ENCODE measurements around the gene RAB3IP.

The RAB3IP gene

GRCh38 chr12:69738351-69739286, at the start of gene RAB3IP:
Gene RAB3IP (plus strand): TSS chr12:69738860. CDS start chr12:69755409, 16,549 bp downstream.
- DNase-seq (ENCODE audit: extremely low read depth in 1 of 2, low read depth in 1 of 2), result peak; percentile 81 to 86

GRCh38 chr12:69689638-69690037, 49.0 kb upstream of the RAB3IP start:
- no peak for DNase-seq (ENCODE audit: extremely low read depth in 1 of 2, low read depth in 1 of 2)

GRCh38 chr12:69694123-69694522, 44.5 kb upstream of the RAB3IP start:
- no peak for DNase-seq (ENCODE audit: extremely low read depth in 1 of 2, low read depth in 1 of 2)

- no peak for DNase-seq (ENCODE audit: extremely low read depth in 1 of 2, low read depth in 1 of 2)
Observed at GRCh38 chr12:69698054-69698453, 40.6 kb upstream of the RAB3IP start.

GRCh38 chr12:69698769-69699540, 39.7 kb upstream of the RAB3IP start, which contains the start of gene BEST3:
Gene BEST3 (minus strand): TSS chr12:69699303. CDS start chr12:69697798, 1,505 bp downstream.
- DNase-seq (ENCODE audit: extremely low read depth in 1 of 2, low read depth in 1 of 2), result no peak

- no peak for DNase-seq (ENCODE audit: extremely low read depth in 1 of 2, low read depth in 1 of 2)
Observed at GRCh38 chr12:69701826-69702225, 36.8 kb upstream of the RAB3IP start.

- DNase-seq (ENCODE audit: extremely low read depth in 1 of 2, low read depth in 1 of 2), result no peak
Observed at GRCh38 chr12:69703146-69703642, 35.5 kb upstream of the RAB3IP start.

GRCh38 chr12:69704357-69704756, 34.3 kb upstream of the RAB3IP start:
- DNase-seq (ENCODE audit: extremely low read depth in 1 of 2, low read depth in 1 of 2), result no peak

GRCh38 chr12:69708649-69709048, 30.0 kb upstream of the RAB3IP start:
- no peak for DNase-seq (ENCODE audit: extremely low read depth in 1 of 2, low read depth in 1 of 2)

GRCh38 chr12:69712826-69713225, 25.8 kb upstream of the RAB3IP start:
- DNase-seq (ENCODE audit: extremely low read depth in 1 of 2, low read depth in 1 of 2), result no peak

GRCh38 chr12:69714542-69714941, 24.1 kb upstream of the RAB3IP start:
- no peak for DNase-seq (ENCODE audit: extremely low read depth in 1 of 2, low read depth in 1 of 2)

GRCh38 chr12:69719336-69720316, 19.0 kb upstream of the RAB3IP start:
- DNase-seq (ENCODE audit: extremely low read depth in 1 of 2, low read depth in 1 of 2), result no peak

GRCh38 chr12:69720750-69721149, 17.9 kb upstream of the RAB3IP start:
- no peak for DNase-seq (ENCODE audit: extremely low read depth in 1 of 2, low read depth in 1 of 2)

GRCh38 chr12:69726922-69727321, 11.7 kb upstream of the RAB3IP start:
- no peak for DNase-seq (ENCODE audit: extremely low read depth in 1 of 2, low read depth in 1 of 2)

GRCh38 chr12:69732088-69732487, 6.6 kb upstream of the RAB3IP start:
- no peak for DNase-seq (ENCODE audit: extremely low read depth in 1 of 2, low read depth in 1 of 2)

GRCh38 chr12:69733638-69734037, 5.0 kb upstream of the RAB3IP start:
- DNase-seq (ENCODE audit: extremely low read depth in 1 of 2, low read depth in 1 of 2), result no peak

GRCh38 chr12:69739287-69740191, 879 bp downstream of the RAB3IP start:
- DNase-seq (ENCODE audit: extremely low read depth in 1 of 2, low read depth in 1 of 2), result peak; percentile 24 to 36

- no peak for DNase-seq (ENCODE audit: extremely low read depth in 1 of 2, low read depth in 1 of 2)
Observed at GRCh38 chr12:69744109-69744508, 5.4 kb downstream of the RAB3IP start.

- DNase-seq (ENCODE audit: extremely low read depth in 1 of 2, low read depth in 1 of 2), result no peak
Observed at GRCh38 chr12:69751476-69751875, 12.8 kb downstream of the RAB3IP start.

Measured in stimulated activated CD8-positive, alpha-beta memory T cell treated with anti-CD3 and anti-CD28 coated beads, Interleukin-7, amount 100 ng/mL, for 48 hours (primary cell).